GM12864 (cell line): ENCODE data around the gene CST2.
A peak's percentile ranks its signal among the peaks of the same experiment; 100 is the strongest.
"Not testable (repeated sequence)": the region's sequence is repeated elsewhere in the genome, so short reads cannot be mapped to it uniquely, and the experiment has no call there.

Experiments used
- DNase-seq: peaks from one replicate; pipeline ENCODE4 v3.0.0-alpha.2; 2011; ENCODE audit warnings: low read depth
- H3K4me3 ChIP-seq: 2 replicates; pipeline ENCODE4 v1.5.1; 2011; ENCODE audit warnings: mild to moderate bottlenecking, low read depth, low read length, control low read depth
- TF ChIP-seq, protein P1 (sequence below): IDR thresholded peaks from 2 replicates; pipeline ENCODE4 v1.5.1; 2011; ENCODE audit warnings: low read depth, mild to moderate bottlenecking, moderate library complexity, low read length, control low read depth, inconsistent platforms; ENCODE audit errors: missing control alignments

Gene CST2

DNA sequence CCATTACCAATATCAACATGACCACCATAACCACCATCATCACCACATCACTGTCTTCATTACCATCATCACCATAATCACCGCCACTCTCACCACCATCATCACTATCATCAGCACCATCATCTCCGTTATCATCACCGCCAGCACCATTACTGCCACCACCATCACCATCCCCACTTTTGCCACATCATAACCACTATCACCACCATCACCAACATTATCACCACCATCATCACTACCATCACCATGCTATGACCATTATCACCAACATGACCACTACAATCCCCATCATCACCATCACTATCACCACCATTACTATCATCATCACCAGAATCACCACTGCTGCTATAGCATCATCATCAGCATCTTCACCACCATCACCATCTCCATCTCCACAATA, 25.7 kb downstream of the CST2 start:
- TF ChIP-seq, protein P1, sequence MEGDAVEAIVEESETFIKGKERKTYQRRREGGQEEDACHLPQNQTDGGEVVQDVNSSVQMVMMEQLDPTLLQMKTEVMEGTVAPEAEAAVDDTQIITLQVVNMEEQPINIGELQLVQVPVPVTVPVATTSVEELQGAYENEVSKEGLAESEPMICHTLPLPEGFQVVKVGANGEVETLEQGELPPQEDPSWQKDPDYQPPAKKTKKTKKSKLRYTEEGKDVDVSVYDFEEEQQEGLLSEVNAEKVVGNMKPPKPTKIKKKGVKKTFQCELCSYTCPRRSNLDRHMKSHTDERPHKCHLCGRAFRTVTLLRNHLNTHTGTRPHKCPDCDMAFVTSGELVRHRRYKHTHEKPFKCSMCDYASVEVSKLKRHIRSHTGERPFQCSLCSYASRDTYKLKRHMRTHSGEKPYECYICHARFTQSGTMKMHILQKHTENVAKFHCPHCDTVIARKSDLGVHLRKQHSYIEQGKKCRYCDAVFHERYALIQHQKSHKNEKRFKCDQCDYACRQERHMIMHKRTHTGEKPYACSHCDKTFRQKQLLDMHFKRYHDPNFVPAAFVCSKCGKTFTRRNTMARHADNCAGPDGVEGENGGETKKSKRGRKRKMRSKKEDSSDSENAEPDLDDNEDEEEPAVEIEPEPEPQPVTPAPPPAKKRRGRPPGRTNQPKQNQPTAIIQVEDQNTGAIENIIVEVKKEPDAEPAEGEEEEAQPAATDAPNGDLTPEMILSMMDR: no peak
- DNase-seq: no peak
- H3K4me3 ChIP-seq: no peak overlapping the region

DNA sequence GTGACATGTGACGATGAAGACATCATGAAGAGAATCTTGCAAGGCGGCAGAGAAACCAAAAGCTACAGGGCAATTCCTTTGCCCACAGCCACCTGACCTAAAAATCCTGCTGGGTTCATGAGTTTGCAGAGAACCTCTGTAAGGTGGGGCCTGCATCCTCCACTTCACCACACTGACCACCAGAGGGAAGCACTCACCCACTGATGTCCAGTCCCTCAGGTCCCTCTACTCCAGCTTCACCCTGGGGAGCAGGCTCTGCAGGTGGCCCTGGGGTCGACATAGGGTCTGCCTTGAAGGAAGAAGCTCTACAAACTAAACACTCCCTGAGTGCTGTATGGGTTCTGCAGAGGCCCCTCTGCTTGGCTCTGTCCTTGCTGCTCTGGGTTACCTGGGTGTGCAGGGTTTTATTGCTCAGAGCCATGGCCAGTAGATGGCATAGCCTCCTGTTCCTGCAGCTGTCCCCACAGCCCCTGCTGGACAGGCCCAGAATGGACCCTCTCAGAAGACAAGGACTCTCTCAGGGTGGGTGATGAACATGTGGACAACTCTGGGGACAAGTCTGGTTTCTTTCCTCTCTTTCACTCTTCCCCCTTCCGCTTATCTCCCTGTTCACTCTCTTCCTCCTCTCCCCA, 27.2 kb downstream of the CST2 start:
- not testable (repeated sequence) for DNase-seq

DNA sequence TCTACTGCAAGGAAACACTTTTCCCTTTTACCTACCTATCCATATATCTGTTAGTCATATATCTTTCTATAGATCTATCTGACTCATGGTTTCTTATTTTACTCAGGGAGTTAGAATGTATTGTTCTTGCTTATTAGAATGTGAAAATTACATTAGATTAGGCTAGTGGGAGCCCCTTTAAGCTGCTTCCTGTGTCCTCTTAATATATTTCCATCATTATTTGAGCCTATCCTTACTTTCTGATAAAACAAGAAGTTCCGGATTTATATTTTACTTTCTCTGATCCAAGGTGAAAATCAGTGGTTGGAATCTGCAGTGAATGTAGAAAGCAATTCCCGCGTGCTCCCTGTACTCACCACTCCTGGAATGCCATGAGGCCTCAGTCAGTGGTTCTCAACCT, 31.0 kb downstream of the CST2 start:
- TF ChIP-seq, protein P1: no peak
- no peak overlapping the region for H3K4me3 ChIP-seq

More for the DNA sequence above, 27.2 kb downstream of the CST2 start:
- TF ChIP-seq, protein P1: peak; percentile 58
- H3K4me3 ChIP-seq: not testable (repeated sequence)

DNA sequence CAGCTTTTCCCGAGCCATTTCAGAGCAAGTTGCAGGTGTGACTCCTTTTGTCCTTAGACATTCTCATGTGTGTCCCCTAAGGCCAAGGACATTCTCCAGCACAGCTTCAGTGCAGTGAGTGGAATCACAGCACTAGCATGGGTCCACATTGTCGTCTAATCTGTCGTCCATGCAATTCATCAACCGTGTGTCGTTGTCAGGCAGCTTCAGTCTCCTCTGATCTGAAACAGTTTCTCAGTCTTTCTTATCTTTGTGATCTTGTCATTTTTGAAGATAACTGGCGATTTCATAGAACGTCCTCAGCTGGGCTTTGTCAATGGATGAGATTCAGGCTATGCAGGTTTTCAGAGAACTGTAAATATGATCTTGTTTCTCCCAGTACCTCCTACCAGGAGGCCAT, 31.7 kb downstream of the CST2 start:
- TF ChIP-seq, protein P1: no peak
- DNase-seq: no peak

More for the DNA sequence above, 31.0 kb downstream of the CST2 start:
- DNase-seq: no peak

DNA sequence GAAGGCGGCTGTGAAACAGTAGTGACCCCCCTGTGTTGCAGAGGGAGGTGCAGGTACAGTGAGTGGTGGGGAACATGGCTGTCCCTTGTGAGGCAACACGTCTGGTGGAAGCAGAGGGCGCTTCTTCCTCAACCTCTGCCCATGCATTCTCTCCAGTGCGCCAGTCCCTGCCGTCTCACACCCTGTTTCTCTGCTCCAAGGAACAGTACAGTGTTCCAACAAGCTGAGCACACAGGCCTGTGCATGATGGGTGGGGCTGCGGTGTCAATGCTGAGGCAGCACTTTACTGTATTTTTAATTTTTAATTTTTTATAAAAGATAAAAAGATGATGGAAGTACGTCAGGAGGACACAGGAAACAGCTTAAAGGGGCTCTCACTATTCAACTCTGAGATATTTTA, 32.5 kb downstream of the CST2 start:
- no peak for DNase-seq
- no peak overlapping the region for H3K4me3 ChIP-seq
- TF ChIP-seq, protein P1: no peak

More for the DNA sequence above, 31.7 kb downstream of the CST2 start:
- no peak overlapping the region for H3K4me3 ChIP-seq

DNA sequence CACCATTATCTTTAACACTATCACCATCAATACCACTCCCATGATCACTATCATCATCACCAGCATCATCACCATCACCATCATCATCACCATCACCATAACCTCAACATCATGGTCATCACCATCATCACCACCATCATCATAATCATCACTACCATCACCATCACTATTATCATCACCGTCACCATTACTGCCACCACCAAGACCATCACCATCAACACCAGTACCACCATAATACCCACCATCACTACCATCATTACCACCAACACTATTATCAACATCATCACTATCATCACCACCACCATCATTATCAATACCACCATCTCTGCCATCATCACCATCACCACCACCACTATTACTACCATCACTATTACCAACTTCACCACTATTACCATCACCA, 43.1 kb downstream of the CST2 start:
- no peak overlapping the region for H3K4me3 ChIP-seq
- TF ChIP-seq, protein P1: no peak
- no peak for DNase-seq

DNA sequence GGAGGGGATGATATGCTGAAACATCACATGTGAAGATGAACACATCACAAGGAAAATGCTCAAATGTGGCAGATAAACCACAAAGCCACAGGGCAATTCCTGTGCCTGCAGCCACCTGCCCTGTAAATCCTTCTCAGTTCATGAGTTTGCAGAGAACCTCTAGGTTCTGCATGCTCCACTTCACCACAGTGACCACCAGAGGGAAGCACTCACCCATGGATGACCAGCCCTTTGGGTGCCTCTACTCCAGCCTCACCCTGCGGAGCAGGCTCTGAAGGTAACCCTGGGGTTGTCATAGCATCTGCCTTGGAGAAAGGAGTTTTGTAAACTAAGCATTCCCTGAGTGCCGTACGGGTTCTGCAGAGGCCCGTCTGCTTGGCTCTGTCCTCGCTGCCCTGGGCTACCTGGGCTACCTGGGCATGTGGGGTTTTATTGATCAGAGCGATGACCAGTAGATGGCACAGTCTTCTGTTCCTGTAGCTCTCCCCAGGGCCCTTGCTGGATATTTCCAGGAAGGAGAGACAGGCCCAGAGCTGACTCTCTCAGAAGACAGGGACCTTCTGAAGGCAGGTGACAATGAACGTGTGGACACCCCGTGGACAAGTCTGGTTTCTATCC, 44.1 kb downstream of the CST2 start:
- TF ChIP-seq, protein P1: peak; percentile 81
- DNase-seq: no peak
- H3K4me3 ChIP-seq: no peak overlapping the region

DNA sequence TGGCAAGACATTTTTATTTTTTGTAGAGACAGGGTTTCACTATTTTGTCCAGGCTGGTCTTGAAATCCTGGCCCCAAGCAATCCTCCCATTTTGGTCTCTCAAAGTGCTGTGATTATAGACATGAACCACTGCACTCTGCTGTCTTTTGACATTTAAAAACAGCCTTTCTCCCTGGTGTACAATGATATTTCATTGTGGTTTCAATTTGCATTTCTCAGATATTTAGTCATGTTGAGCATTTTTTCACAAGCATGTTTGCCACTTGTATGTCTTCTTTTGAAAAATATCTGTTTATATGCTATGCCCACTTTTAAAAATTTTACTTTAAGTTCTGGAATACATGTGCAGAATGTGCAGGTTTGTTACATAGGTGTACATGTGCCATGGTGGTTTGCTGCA, 47.9 kb downstream of the CST2 start:
- not testable (repeated sequence) for DNase-seq

DNA sequence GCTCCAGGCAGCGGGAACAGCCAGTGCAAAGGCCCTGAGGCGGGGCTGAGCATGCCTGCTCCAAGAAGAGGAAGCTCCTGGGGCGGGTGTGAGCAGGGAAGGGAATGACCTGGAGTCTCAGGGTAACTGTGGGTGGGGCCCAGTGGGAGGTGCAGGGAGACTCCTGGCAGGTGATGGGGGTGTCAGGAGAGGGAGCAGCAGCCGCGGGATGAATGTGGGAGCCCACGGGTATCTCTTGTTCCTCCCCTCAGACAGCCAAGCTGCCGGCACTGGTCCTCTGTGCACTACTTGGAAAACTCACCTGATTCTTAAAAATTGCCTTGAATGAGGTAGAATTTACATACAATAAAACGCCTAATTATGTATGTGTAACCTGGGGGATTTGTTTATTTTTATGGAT, 49.1 kb downstream of the CST2 start:
- not testable (repeated sequence) for H3K4me3 ChIP-seq, DNase-seq

More for the DNA sequence above, 47.9 kb downstream of the CST2 start:
- H3K4me3 ChIP-seq: not testable (repeated sequence)
